Lower lobe of right lung (tissue), 2 donors: Measurements from ENCODE around the gene SHQ1. TPM values are rescaled to one million over a fixed set of nuclear protein-coding genes. Genes with fewer than 3 reads are reported as not detected.
A peak's percentile ranks its signal among the peaks of the same experiment; 100 is the strongest.

Experiments used
- ATAC-seq, 2 donors: fragments of 200-7000 bp; cut with Tn5 transposase; one replicate each; pipeline ENCODE4 v1.9.1; 2020 to 2022; ENCODE audit warnings: mild to moderate bottlenecking in 2 of 2, moderate library complexity in 2 of 2
- DNase-seq: peaks from one replicate; pipeline ENCODE4 v3.0.0-alpha.2; 2020
- H3K27ac ChIP-seq: fragments of 200-600 bp; one replicate; pipeline ENCODE4 v1.8.0; 2022
- H3K27me3 ChIP-seq: fragments of 200-600 bp; one replicate; pipeline ENCODE4 v1.8.0; 2022; ENCODE audit warnings: low read depth
- H3K36me3 ChIP-seq: fragments of 200-600 bp; one replicate; pipeline ENCODE4 v1.8.0; 2022; ENCODE audit warnings: mild to moderate bottlenecking
- H3K4me1 ChIP-seq: fragments of 200-600 bp; one replicate; pipeline ENCODE4 v1.8.0; 2022
- H3K4me3 ChIP-seq: fragments of 200-600 bp; one replicate; pipeline ENCODE4 v1.8.0; 2022; ENCODE audit warnings: mild to moderate bottlenecking
- H3K9me3 ChIP-seq: fragments of 200-600 bp; one replicate; pipeline ENCODE4 v1.8.0; 2022
- CTCF ChIP-seq: fragments of 200-600 bp; IDR thresholded peaks from one replicate; pipeline ENCODE4 v1.8.0; 2022; ENCODE audit warnings: antibody characterized with exemption, mild to moderate bottlenecking
- intact Hi-C: fragments of 100-400 bp; cut with DNase I; formaldehyde crosslinking; loops from one replicate; pipeline ENCODE4 v1.11.0; 2022
- total RNA-seq: library from RNA; stranded (reverse); fragmentation: NEBNext Ultra II Directional; extraction: Animal tissue kit (Norgen Biotek cat#: 25700); gene quantifications from one replicate; pipeline ENCODE4 v1.2.1, GENCODE V29; 2021
- donor health status: DM: no; HTN: yes; CAD: no; lungs with severe emphysema.

The SHQ1 gene
- total RNA-seq, 1 donor from 2014 or later: 16.8 TPM

GRCh38 chr3:72888546-72889309 is 40.5 kb upstream of the SHQ1 start:
- TF ChIP-seq CTCF: no peak
- Histone ChIP-seq H3K27me3 (peaks cover 23% of the 10 kb centered on the region), H3K4me1 (peaks cover 26% of the 10 kb centered on the region), H3K36me3 (no peaks in the 10 kb centered on the region), H3K4me3 (peak overlapping the region; percentile 49), H3K27ac (peak overlapping the region; percentile 43), H3K9me3 (no peaks in the 10 kb centered on the region)
- ATAC-seq: no peak
- DNase-seq: no peak
- intact Hi-C loops: no loop called here

GRCh38 chr3:72887705-72888545 is 39.7 kb upstream of the SHQ1 start, which contains the start of gene GXYLT2:
TSS of gene GXYLT2 (plus strand) at chr3:72888046. CDS start at chr3:72888234, 188 bp downstream.
- TF ChIP-seq CTCF: no peak
- DNase-seq (peak; percentile 70), ATAC-seq (peak; percentile 86 to 88)
- H3K27me3 ChIP-seq: peaks cover 23% of the 10 kb centered on the region
- H3K4me1 ChIP-seq: peaks cover 26% of the 10 kb centered on the region
- peak within 1 kb of the TSS; percentile 49 for H3K4me3 ChIP-seq
- peak within 1 kb of the TSS; percentile 43 for H3K27ac ChIP-seq
- H3K9me3 ChIP-seq: no peaks in the 10 kb centered on the region
- intact Hi-C loops: no loop called here
- H3K36me3 ChIP-seq: no peaks in the 10 kb centered on the region

- no peak overlapping the region for H3K27ac ChIP-seq
Observed at GRCh38 chr3:72887343-72887704, 39.1 kb upstream of the SHQ1 start.

GRCh38 chr3:72872183-72872582 is 23.9 kb upstream of the SHQ1 start:
- no peak for TF ChIP-seq CTCF
- DNase-seq: no peak
- ATAC-seq: no peak

More at GRCh38 chr3:72887343-72887704, 39.1 kb upstream of the SHQ1 start:
- Histone ChIP-seq H3K36me3 (no peaks in the 10 kb centered on the region), H3K4me1 (peaks cover 26% of the 10 kb centered on the region), H3K27me3 (peaks cover 23% of the 10 kb centered on the region), H3K4me3 (peak overlapping the region; percentile 49), H3K9me3 (no peaks in the 10 kb centered on the region)
- no peak for DNase-seq
- no peak for ATAC-seq
- intact Hi-C loops: no loop called here
- no peak for TF ChIP-seq CTCF

GRCh38 chr3:72862314-72863090 is 14.3 kb upstream of the SHQ1 start:
- ATAC-seq: no peak
- Histone ChIP-seq H3K27me3 (no peaks in the 10 kb centered on the region), H3K4me3 (no peak overlapping the region), H3K4me1 (no peaks in the 10 kb centered on the region), H3K36me3 (no peaks in the 10 kb centered on the region), H3K9me3 (no peaks in the 10 kb centered on the region), H3K27ac (no peak overlapping the region)
- no peak for DNase-seq
- intact Hi-C loops: no loop called here
- TF ChIP-seq CTCF: no peak

More at GRCh38 chr3:72872183-72872582, 23.9 kb upstream of the SHQ1 start:
- H3K4me1 ChIP-seq: no peaks in the 10 kb centered on the region
- no peak overlapping the region for H3K27ac ChIP-seq
- no peaks in the 10 kb centered on the region for H3K27me3 ChIP-seq
- H3K4me3 ChIP-seq: no peak overlapping the region
- intact Hi-C loops: no loop called here
- H3K9me3 ChIP-seq: no peaks in the 10 kb centered on the region
- H3K36me3 ChIP-seq: no peaks in the 10 kb centered on the region
